A673 (cell line): ENCODE measurements around the gene RNF17. TPM values are rescaled to one million over a fixed set of nuclear protein-coding genes. Genes with fewer than 3 reads are reported as not detected.

Source experiments
- BruUV-seq: library from RNA; stranded (reverse); fragments of 400-500 nt; replicated peaks from 2 replicates; lab custom pipeline; 2021; lab: Mats Ljungman, UMichigan
- CTCF ChIA-PET: fragments of 300-600 bp; sonication (Branson Sonifier 250); formaldehyde crosslinking; loops from one replicate; lab custom pipeline; 2022; ENCODE audit warnings: antibody characterized with exemption; lab: Charles Lee
- POLR2A ChIA-PET: fragments of 300-600 bp; sonication (Branson Sonifier 250); formaldehyde crosslinking; loops from one replicate; lab custom pipeline; 2022; ENCODE audit warnings: antibody characterized with exemption; ENCODE audit not compliant: low non-redundant PET; lab: Charles Lee
- DNase-seq: peaks from one replicate; pipeline ENCODE4 v3.0.0-alpha.2; 2015; ENCODE audit warnings: low spot score
- H3K27ac ChIP-seq: fragments of 200-600 bp; sonication (generic); 2 replicates; pipeline ENCODE4 v1.5.1; 2016; ENCODE audit warnings: mixed run types, low read depth, mild to moderate bottlenecking, mixed read lengths, antibody characterized with exemption, low read length; ENCODE audit not compliant: poor library complexity, severe bottlenecking
- H3K27me3 ChIP-seq: fragments of 200-600 bp; sonication (generic); replicated peaks from 2 replicates; pipeline ENCODE4 v1.6.1; 2017; ENCODE audit warnings: mixed run types, low read depth, mild to moderate bottlenecking, mixed read lengths, antibody characterized with exemption, low read length; ENCODE audit not compliant: insufficient read depth, poor library complexity
- H3K36me3 ChIP-seq: fragments of 200-600 bp; sonication (generic); 2 replicates; pipeline ENCODE4 v1.6.1; 2016; ENCODE audit warnings: mixed run types, mild to moderate bottlenecking, mixed read lengths, antibody characterized with exemption, low read length; ENCODE audit not compliant: insufficient read depth, poor library complexity, severe bottlenecking
- H3K4me1 ChIP-seq: fragments of 200-600 bp; sonication (generic); 2 replicates; pipeline ENCODE4 v1.6.1; 2017; ENCODE audit warnings: mixed run types, mild to moderate bottlenecking, mixed read lengths, antibody characterized with exemption, low read length; ENCODE audit not compliant: insufficient read depth, poor library complexity, severe bottlenecking
- H3K4me3 ChIP-seq: fragments of 200-600 bp; sonication (generic); 2 replicates; pipeline ENCODE4 v1.5.1; 2016; ENCODE audit warnings: low read depth, mixed run types, mild to moderate bottlenecking, mixed read lengths, low read length; ENCODE audit not compliant: poor library complexity, severe bottlenecking
- H3K9me3 ChIP-seq: fragments of 200-600 bp; sonication (generic); 2 replicates; pipeline ENCODE4 v1.6.1; 2016; ENCODE audit warnings: mixed run types, low read depth, mild to moderate bottlenecking, mixed read lengths, antibody characterized with exemption, low read length; ENCODE audit not compliant: poor library complexity, severe bottlenecking
- CTCF ChIP-seq: fragments of 300-800, 200-600 bp; sonication (generic); conservative IDR thresholded peaks from 2 replicates; pipeline ENCODE4 v1.5.1; 2017; ENCODE audit warnings: low read depth, mild to moderate bottlenecking, antibody characterized with exemption, low read length, moderate library complexity, mixed read lengths
- EZH2 ChIP-seq: fragments of 200-600 bp; sonication (generic); IDR thresholded peaks from 2 replicates; pipeline ENCODE4 v1.6.1; 2017; ENCODE audit warnings: borderline replicate concordance, low read depth, mild to moderate bottlenecking, mixed read lengths, antibody characterized with exemption, low read length; ENCODE audit not compliant: poor library complexity, severe bottlenecking
- intact Hi-C: fragments of 100-400 bp; cut with micrococcal nuclease; formaldehyde crosslinking; loops from one replicate; pipeline ENCODE4 v1.10.0; 2022; ENCODE audit not compliant: unreplicated experiment
- total RNA-seq: library from RNA; stranded (reverse); gene quantifications from 2 replicates; pipeline ENCODE4 v1.2.3, GENCODE V29; 2021

Gene RNF17
- total RNA-seq, 1 experiment from 2014 or later = not detected

- Histone ChIP-seq H3K9me3 (no peaks in the 10 kb centered on the region), H3K36me3 (no peaks in the 10 kb centered on the region), H3K27me3 (no peaks in the 10 kb centered on the region), H3K4me1 (peaks cover 5% of the 10 kb centered on the region), H3K27ac (no peak overlapping the region), H3K4me3 (no peak overlapping the region)
- intact Hi-C loops = no loop called here
- CTCF ChIA-PET = no interaction called here
- no peak for DNase-seq
- TF ChIP-seq EZH2 (no peak), CTCF (no peak)
- POLR2A ChIA-PET = no interaction called here
- no TSS peak for BruUV-seq
Measured at GRCh38 chr13:24868874-24869273, 104.9 kb downstream of the RNF17 start.

- CTCF ChIA-PET = no interaction called here
- TF ChIP-seq CTCF (no peak), EZH2 (no peak)
- peaks cover 2% of the 10 kb centered on the region for H3K4me1 ChIP-seq
- H3K27me3 ChIP-seq = no peaks in the 10 kb centered on the region
- intact Hi-C loops = no loop called here
- no peak for DNase-seq
- H3K4me3 ChIP-seq = no peak overlapping the region
- no peaks in the 10 kb centered on the region for H3K9me3 ChIP-seq
- no peaks in the 10 kb centered on the region for H3K36me3 ChIP-seq
- no peak overlapping the region for H3K27ac ChIP-seq
- no TSS peak for BruUV-seq
- POLR2A ChIA-PET = no interaction called here
Measured at GRCh38 chr13:24870380-24870760, 106.4 kb downstream of the RNF17 start.

GRCh38 chr13:24875566-24875965, 111.6 kb downstream of the RNF17 start:
- no TSS peak for BruUV-seq
- Histone ChIP-seq H3K9me3 (no peaks in the 10 kb centered on the region), H3K27me3 (no peaks in the 10 kb centered on the region), H3K27ac (no peak overlapping the region), H3K4me3 (no peak overlapping the region), H3K4me1 (no peaks in the 10 kb centered on the region), H3K36me3 (no peaks in the 10 kb centered on the region)
- TF ChIP-seq EZH2 = no peak
- TF ChIP-seq CTCF = no peak
- POLR2A ChIA-PET = no interaction called here
- DNase-seq = no peak
- intact Hi-C loops = no loop called here
- CTCF ChIA-PET = no interaction called here
